T47D (cell line): ENCODE data around the gene EVL.
"Not testable (repeated sequence)": the region's sequence is repeated elsewhere in the genome, so short reads cannot be mapped to it uniquely, and the experiment has no call there.

ENCODE experiments used
- DNase-seq, 2 experiments: peaks; one replicate each; pipeline versions ENCODE4 v3.0.0 to v3.0.0-alpha.2; 2011 to 2012; ENCODE audit warnings: low read depth in 1 of 2, low spot score in 1 of 2
- JUND ChIP-seq: IDR thresholded peaks from 2 replicates; pipeline ENCODE4 v1.6.1; 2012; ENCODE audit warnings: low read depth
- in situ Hi-C: cut with HindIII; loops from 2 replicates; pipeline ENCODE4 v1.10.0; 2016; ENCODE audit warnings: low sequenced_read_pairs, low pct_unique_long_range_greater_than_20kb

Gene EVL

GRCh38 chr14:100065111-100065871 is at the start of gene EVL:
Gene EVL (plus strand): TSS chr14:100065422. CDS start chr14:100065501, 79 bp downstream.
- no peak for DNase-seq
- no peak for TF ChIP-seq JUND
- in situ Hi-C loops: no loop called here

- DNase-seq: no peak
- no peak for TF ChIP-seq JUND
- in situ Hi-C loops: no loop called here
Observed at GRCh38 chr14:100017553-100017952, 47.7 kb upstream of the EVL start.

- DNase-seq: no peak
- TF ChIP-seq JUND: no peak
- in situ Hi-C loops: no loop called here
Observed at GRCh38 chr14:100018054-100018453, 47.2 kb upstream of the EVL start.

- in situ Hi-C loops: no loop called here
- no peak for TF ChIP-seq JUND
- DNase-seq: no peak
Observed at GRCh38 chr14:100018482-100018881, 46.7 kb upstream of the EVL start.

GRCh38 chr14:100019156-100019744 is 46.0 kb upstream of the EVL start:
- no peak for TF ChIP-seq JUND
- no peak for DNase-seq
- in situ Hi-C loops: no loop called here

- TF ChIP-seq JUND: no peak
- DNase-seq: no peak
- in situ Hi-C loops: no loop called here
Observed at GRCh38 chr14:100020629-100021028, 44.6 kb upstream of the EVL start.

- TF ChIP-seq JUND: no peak
- in situ Hi-C loops: no loop called here
- DNase-seq: no peak
Observed at GRCh38 chr14:100022772-100023451, 42.3 kb upstream of the EVL start.

GRCh38 chr14:100025111-100025510 is 40.1 kb upstream of the EVL start:
- no peak for TF ChIP-seq JUND
- peak; percentile 63 to 95 for DNase-seq
- in situ Hi-C loops: no loop called here

- no peak for TF ChIP-seq JUND
- in situ Hi-C loops: no loop called here
- no peak for DNase-seq
Observed at GRCh38 chr14:100027771-100028490, 37.3 kb upstream of the EVL start.

GRCh38 chr14:100028990-100029677 is 36.1 kb upstream of the EVL start:
- in situ Hi-C loops: no loop called here
- DNase-seq: peak in 1 of 2 experiments; percentile 39
- TF ChIP-seq JUND: no peak

- in situ Hi-C loops, DNase-seq: not testable (repeated sequence)
Observed at GRCh38 chr14:100030006-100030405, 35.2 kb upstream of the EVL start.

GRCh38 chr14:100030452-100031153 is 34.6 kb upstream of the EVL start:
- no peak for TF ChIP-seq JUND
- in situ Hi-C loops: no loop called here
- no peak for DNase-seq
